Measurements from ENCODE around the gene PLA2G7. TPM values are rescaled to one million over a fixed set of nuclear protein-coding genes. Genes with fewer than 3 reads are reported as not detected.

PLA2G7 gene
- polyA plus RNA-seq, 1 donor (not counting 4 experiments of a cell fraction or from before 2014, with no cell fraction given): 4.8 TPM

DNA sequence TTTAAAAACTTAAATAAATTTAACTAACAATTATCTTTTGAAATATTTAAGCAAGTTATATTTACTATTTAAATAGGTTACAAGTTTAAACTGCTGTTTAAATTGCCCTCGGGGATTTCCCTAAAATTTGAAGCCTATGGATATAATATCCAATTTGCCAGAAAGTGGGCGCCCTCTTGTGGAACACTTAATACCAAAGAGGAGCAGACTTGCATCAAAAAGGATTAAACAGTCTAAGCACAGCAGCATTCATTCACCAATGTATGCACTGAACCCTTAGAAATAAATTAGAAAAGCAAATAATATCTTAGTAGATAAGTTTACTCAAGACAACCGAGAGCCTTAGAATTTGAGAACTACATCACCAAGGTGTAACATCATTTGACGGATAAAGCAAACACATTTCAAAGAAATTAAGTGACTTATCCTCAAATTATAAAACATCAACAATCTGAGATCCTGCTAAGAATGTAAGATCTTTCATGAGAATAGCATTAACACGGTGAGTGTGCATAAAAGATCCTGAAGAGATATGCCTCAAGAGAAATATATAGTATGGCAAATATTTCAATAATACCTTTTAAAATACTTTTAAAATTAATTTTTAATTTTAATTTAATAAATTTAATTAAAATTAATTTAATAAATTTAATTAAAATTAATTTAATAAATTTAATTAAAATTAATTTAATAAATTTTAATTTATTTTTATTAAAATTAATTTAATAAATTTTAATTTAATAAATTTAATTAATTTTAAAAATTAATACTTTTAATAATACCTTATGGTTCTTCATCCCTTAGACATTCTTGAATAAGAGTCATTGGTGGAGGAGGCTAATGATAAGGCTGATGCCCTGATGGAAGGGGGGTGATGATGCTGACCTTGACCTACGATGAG is 46.6 kb upstream of the PLA2G7 start:
- H3K4me3 ChIP-seq (ENCODE audit: control insufficient read depth in 2 of 3, extremely low read depth in 1 of 3, insufficient read depth in 2 of 3, low read depth in 1 of 3, low read length in 3 of 3): no peak overlapping the region
- no peaks in the 10 kb centered on the region for H3K36me3 ChIP-seq (ENCODE audit: control insufficient read depth in 2 of 2, extremely low read depth in 1 of 2, insufficient read depth in 2 of 2, low read length in 2 of 2)
- TF ChIP-seq, protein P1, sequence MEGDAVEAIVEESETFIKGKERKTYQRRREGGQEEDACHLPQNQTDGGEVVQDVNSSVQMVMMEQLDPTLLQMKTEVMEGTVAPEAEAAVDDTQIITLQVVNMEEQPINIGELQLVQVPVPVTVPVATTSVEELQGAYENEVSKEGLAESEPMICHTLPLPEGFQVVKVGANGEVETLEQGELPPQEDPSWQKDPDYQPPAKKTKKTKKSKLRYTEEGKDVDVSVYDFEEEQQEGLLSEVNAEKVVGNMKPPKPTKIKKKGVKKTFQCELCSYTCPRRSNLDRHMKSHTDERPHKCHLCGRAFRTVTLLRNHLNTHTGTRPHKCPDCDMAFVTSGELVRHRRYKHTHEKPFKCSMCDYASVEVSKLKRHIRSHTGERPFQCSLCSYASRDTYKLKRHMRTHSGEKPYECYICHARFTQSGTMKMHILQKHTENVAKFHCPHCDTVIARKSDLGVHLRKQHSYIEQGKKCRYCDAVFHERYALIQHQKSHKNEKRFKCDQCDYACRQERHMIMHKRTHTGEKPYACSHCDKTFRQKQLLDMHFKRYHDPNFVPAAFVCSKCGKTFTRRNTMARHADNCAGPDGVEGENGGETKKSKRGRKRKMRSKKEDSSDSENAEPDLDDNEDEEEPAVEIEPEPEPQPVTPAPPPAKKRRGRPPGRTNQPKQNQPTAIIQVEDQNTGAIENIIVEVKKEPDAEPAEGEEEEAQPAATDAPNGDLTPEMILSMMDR (optimal IDR thresholded peaks at IDR 0.05 in 1 of 3, IDR thresholded peaks at IDR 0.05 in 1 of 3, conservative IDR thresholded peaks at IDR 0.05 in 1 of 3; ENCODE audit: extremely low read depth in 1 of 3, insufficient read depth in 2 of 3, low read length in 3 of 3): peak; percentile 30 to 56 (median 51)
- no peak for TF ChIP-seq EZH2 (IDR thresholded peaks at IDR 0.05; ENCODE audit: low read length)
- H3K9me1 ChIP-seq (ENCODE audit: control insufficient read depth, extremely low read depth, insufficient read depth, low read length): no peaks in the 10 kb centered on the region
- H3K27ac ChIP-seq (ENCODE audit: control insufficient read depth, insufficient read depth, low read length): no peak overlapping the region
- no peaks in the 10 kb centered on the region for H4K20me1 ChIP-seq (ENCODE audit: control insufficient read depth, extremely low read depth, insufficient read depth, low read length)
- no peaks in the 10 kb centered on the region for H3K4me1 ChIP-seq (ENCODE audit: control insufficient read depth, extremely low read depth, insufficient read depth, low read length)
- no peaks in the 10 kb centered on the region for H3K27me3 ChIP-seq (ENCODE audit: control insufficient read depth, extremely low read depth, insufficient read depth, low read length)
- FAIRE-seq (no peak), DNase-seq (ENCODE audit: low read depth, low spot score) (peak; percentile 21)
- H3K9ac ChIP-seq (ENCODE audit: control insufficient read depth, extremely low read depth, insufficient read depth, low read length): no peak overlapping the region
- no peaks in the 10 kb centered on the region for H3K9me3 ChIP-seq (ENCODE audit: control insufficient read depth, low read depth, low read length)
- dilution Hi-C loops (cut with MboI; ENCODE audit: extremely low pct_ligation_motif_present, low sequenced_read_pairs): no loop called here
- H2AFZ ChIP-seq (ENCODE audit: control insufficient read depth, low read length): no peak overlapping the region
- H3K4me2 ChIP-seq (ENCODE audit: control insufficient read depth, extremely low read depth, insufficient read depth, low read depth, low read length): no peak overlapping the region
- H3K79me2 ChIP-seq (ENCODE audit: control insufficient read depth, insufficient read depth, low read length): no peaks in the 10 kb centered on the region

DNA sequence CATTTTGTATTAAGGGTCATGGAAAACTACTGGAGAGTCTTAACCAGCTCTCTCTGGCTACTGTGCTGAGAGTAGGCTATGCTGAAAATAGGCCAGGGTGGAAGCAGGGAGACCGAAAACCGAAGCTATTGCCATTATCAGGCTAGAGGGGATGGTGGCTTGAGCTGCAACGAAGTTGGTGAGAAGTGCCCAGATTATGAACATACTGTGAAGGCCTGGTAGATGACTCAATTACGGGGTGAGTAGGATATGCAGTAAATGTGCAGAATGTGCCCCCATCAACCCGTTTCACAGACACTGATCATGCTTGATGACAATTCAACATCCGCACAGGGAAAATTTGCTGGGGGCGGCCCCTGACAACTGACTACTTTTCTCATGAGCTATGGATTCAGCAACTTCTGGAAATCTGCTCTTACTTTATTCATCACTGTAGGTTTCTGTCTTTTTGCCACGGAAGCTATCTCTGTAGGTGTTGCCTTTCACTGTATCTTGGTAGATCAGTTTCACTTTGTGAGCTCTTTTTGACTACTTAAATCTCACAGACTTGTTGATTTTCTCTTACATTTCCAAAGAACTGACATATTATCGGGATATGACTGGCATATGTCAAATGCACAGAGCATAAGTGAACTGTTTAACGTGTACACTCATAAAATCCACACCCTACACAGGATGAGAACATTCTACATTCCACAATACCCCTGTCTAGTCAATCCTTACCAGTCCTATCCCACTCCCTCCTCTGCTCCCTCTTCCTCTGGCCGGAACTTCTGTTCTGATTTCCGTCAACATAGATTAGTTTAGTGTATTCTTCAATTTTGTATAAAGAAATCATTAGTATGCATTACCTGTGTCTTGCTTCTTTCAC is 42.5 kb upstream of the PLA2G7 start:
- H3K9me3 ChIP-seq (ENCODE audit: control insufficient read depth, low read depth, low read length): no peaks in the 10 kb centered on the region
- H3K9me1 ChIP-seq (ENCODE audit: control insufficient read depth, extremely low read depth, insufficient read depth, low read length): no peaks in the 10 kb centered on the region
- DNase-seq (ENCODE audit: low read depth, low spot score): no peak
- TF ChIP-seq, protein P1 (optimal IDR thresholded peaks at IDR 0.05 in 1 of 3, IDR thresholded peaks at IDR 0.05 in 1 of 3, conservative IDR thresholded peaks at IDR 0.05 in 1 of 3; ENCODE audit: extremely low read depth in 1 of 3, insufficient read depth in 2 of 3, low read length in 3 of 3): no peak
- no peak for TF ChIP-seq EZH2 (IDR thresholded peaks at IDR 0.05; ENCODE audit: low read length)
- no peaks in the 10 kb centered on the region for H3K27me3 ChIP-seq (ENCODE audit: control insufficient read depth, extremely low read depth, insufficient read depth, low read length)
- H3K4me2 ChIP-seq (ENCODE audit: control insufficient read depth, extremely low read depth, insufficient read depth, low read depth, low read length): no peak overlapping the region
- H3K9ac ChIP-seq (ENCODE audit: control insufficient read depth, extremely low read depth, insufficient read depth, low read length): no peak overlapping the region
- no peak overlapping the region for H3K27ac ChIP-seq (ENCODE audit: control insufficient read depth, insufficient read depth, low read length)
- no peak overlapping the region for H2AFZ ChIP-seq (ENCODE audit: control insufficient read depth, low read length)
- no peaks in the 10 kb centered on the region for H3K79me2 ChIP-seq (ENCODE audit: control insufficient read depth, insufficient read depth, low read length)
- dilution Hi-C loops (cut with MboI; ENCODE audit: extremely low pct_ligation_motif_present, low sequenced_read_pairs): no loop called here
- no peaks in the 10 kb centered on the region for H3K36me3 ChIP-seq (ENCODE audit: control insufficient read depth in 2 of 2, extremely low read depth in 1 of 2, insufficient read depth in 2 of 2, low read length in 2 of 2)
- no peaks in the 10 kb centered on the region for H3K4me1 ChIP-seq (ENCODE audit: control insufficient read depth, extremely low read depth, insufficient read depth, low read length)
- H3K4me3 ChIP-seq (ENCODE audit: control insufficient read depth in 2 of 3, extremely low read depth in 1 of 3, insufficient read depth in 2 of 3, low read depth in 1 of 3, low read length in 3 of 3): no peak overlapping the region
- no peaks in the 10 kb centered on the region for H4K20me1 ChIP-seq (ENCODE audit: control insufficient read depth, extremely low read depth, insufficient read depth, low read length)
- no peak for FAIRE-seq

Data from keratinocyte (primary cell).